D721Med (cell line): ENCODE results near the gene CDC14B.

Experiments used
- DNase-seq: peaks from one replicate; pipeline ENCODE4 v3.0.0; 2011; ENCODE audit warnings: low spot score; ENCODE audit not compliant: insufficient read length
- FAIRE-seq: peaks from 2 replicates; lab custom pipeline; 2011; peaks lifted over from hg19 to GRCh38; lab: Jason Lieb, UNC
- TF ChIP-seq, protein P1 (sequence below): IDR thresholded peaks from 2 replicates; pipeline ENCODE4 v1.5.1; 2012; ENCODE audit warnings: mild to moderate bottlenecking, control low read depth; ENCODE audit not compliant: insufficient read depth; ENCODE audit errors: missing control alignments

CDC14B gene

GRCh38 chr9:96476591-96476990, 143.1 kb downstream of the CDC14B start:
- DNase-seq = no peak
- TF ChIP-seq, protein P1, sequence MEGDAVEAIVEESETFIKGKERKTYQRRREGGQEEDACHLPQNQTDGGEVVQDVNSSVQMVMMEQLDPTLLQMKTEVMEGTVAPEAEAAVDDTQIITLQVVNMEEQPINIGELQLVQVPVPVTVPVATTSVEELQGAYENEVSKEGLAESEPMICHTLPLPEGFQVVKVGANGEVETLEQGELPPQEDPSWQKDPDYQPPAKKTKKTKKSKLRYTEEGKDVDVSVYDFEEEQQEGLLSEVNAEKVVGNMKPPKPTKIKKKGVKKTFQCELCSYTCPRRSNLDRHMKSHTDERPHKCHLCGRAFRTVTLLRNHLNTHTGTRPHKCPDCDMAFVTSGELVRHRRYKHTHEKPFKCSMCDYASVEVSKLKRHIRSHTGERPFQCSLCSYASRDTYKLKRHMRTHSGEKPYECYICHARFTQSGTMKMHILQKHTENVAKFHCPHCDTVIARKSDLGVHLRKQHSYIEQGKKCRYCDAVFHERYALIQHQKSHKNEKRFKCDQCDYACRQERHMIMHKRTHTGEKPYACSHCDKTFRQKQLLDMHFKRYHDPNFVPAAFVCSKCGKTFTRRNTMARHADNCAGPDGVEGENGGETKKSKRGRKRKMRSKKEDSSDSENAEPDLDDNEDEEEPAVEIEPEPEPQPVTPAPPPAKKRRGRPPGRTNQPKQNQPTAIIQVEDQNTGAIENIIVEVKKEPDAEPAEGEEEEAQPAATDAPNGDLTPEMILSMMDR = no peak
- FAIRE-seq = no peak

- TF ChIP-seq, protein P1 = no peak
- no peak for DNase-seq
- FAIRE-seq = no peak
Observed at GRCh38 chr9:96476013-96476412, 143.6 kb downstream of the CDC14B start.

DNA sequence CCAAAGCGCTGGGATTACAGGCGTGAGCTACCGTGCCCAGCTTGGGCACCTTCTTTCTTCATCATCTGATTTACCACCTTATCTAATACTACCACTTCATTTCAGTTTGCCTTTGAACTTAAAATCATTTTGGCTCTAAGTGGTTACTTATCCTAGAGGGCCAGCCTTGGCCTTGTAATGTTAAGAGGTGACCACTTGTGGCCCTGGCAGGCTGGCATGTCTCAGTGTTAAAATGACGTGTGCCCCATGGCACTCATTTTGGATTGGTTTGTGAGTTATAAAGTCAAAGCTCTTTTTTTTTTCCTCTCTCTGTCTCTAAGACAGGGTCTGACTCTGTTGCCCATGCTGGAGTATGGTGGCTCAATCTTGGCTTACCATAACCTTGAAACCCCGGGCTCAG, 151.9 kb downstream of the CDC14B start:
- no peak for FAIRE-seq
- TF ChIP-seq, protein P1 = no peak

DNA sequence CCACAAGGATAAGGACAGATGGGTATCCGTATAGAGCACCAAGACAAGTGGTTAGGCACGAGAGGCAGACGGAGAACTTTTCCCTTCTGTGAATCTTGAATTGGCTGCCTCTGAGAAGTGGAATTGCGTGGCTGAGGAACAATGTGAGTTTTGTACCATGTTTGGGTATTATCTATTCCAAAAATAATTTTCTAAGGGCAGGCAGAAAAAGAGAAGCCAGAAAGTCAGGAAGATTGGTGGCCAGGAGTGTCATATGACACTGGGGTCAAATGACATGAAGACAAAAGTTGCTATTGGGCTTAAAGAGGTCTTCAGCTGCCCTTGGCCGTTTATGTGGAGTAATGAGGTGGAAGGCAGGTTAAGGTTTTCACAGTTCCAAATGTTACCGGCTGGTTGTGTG, 155.2 kb downstream of the CDC14B start:
- TF ChIP-seq, protein P1 = no peak
- DNase-seq (no peak), FAIRE-seq (no peak)

More for the DNA sequence above, 151.9 kb downstream of the CDC14B start:
- DNase-seq = no peak

DNA sequence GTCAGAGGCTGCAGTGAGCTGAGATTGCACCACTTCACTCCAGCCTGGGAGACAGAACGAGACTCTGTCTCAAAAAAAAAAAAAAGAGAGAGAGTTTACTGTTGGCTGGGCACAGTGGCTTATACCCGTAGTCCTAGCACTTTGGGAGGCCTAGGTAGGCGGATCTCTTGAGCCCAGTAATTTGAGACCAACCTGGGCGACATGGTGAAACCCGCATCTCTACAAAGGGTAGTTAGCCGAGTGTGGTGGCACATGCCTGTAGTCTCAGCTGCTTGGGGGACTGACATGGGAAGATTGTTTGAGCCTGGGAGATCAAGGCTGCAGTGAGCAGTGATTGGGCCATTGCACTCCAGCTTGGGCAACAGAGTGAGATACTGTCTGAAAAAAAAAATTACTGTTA, 157.1 kb downstream of the CDC14B start:
- no peak for FAIRE-seq
- DNase-seq = no peak
- TF ChIP-seq, protein P1 = no peak

DNA sequence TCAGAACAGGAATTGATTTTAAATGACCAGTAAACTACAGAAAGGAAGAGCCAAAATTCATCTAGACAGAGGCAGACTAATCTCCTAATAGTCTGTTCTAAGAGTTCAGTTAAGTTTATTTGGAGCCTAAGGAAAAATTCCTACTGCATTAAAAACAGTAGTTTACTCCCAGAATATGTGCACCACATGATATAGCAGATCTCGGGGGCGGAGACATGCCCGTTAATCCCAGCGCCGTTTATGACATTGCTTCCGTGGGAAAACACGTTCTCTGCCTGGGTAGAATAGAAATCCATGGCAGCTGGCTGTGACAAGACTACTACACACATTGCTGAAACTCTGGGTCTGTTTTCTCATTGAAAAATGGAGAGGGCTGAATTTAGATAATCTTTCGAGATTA, 158.3 kb downstream of the CDC14B start:
- TF ChIP-seq, protein P1 = no peak
- FAIRE-seq (no peak), DNase-seq (no peak)

DNA sequence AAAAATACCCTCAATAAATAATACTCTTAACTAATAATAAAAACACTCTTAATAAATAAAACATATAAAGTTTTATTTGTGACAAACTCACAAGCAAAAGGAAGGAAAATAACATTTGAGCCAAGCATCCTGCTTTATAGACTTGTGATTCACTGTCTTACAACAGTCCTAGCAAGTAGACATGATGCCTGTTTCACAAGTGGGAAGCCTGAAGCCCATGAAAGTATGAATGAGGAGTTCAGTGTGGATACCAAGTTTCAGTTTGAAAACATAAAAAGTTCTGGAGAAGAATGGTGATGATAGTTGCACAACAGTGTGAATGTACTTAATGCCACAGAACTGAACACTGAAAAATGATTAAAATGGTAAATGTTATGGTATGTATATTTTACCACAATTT, 158.8 kb downstream of the CDC14B start:
- TF ChIP-seq, protein P1 = no peak
- no peak for FAIRE-seq
- DNase-seq = no peak
